Gastrocnemius medialis (tissue), 4 donors: ENCODE data around the gene GRIFIN. TPM values are rescaled to one million over a fixed set of nuclear protein-coding genes. Genes with fewer than 3 reads are reported as not detected.

Source experiments
- ATAC-seq, 2 donors: fragments of 150-250 bp; one replicate each; pipeline ENCODE4 v1.9.1; 2016
- DNase-seq, 2 donors: peaks; one replicate each; pipeline ENCODE4 v3.0.0-alpha.2; 2019
- H3K27ac ChIP-seq, 4 donors: fragments of 200-600 bp; sonication (generic); 1 replicate in 1 of 4; 2 replicates in 3 of 4; pipeline ENCODE4 v1.5.1; 2016 to 2018; ENCODE audit warnings: mild to moderate bottlenecking in 2 of 4, moderate library complexity in 1 of 4
- H3K27me3 ChIP-seq, 3 donors: fragments of 200-600 bp; sonication (generic) in 2 of 3; 1 replicate in 1 of 3; 2 replicates in 2 of 3; pipeline versions ENCODE4 v1.5.1 to v1.6.0; 2016 to 2019; ENCODE audit warnings: mild to moderate bottlenecking in 1 of 3, moderate library complexity in 1 of 3
- H3K36me3 ChIP-seq, 2 donors: fragments of 200-600 bp; sonication (generic) in 1 of 2; one replicate each; pipeline ENCODE4 v1.5.1; 2017 to 2018
- H3K4me1 ChIP-seq, 2 donors: fragments of 200-600 bp; sonication (generic) in 1 of 2; one replicate each; pipeline ENCODE4 v1.5.1; 2016 to 2017; ENCODE audit warnings: mild to moderate bottlenecking in 2 of 2
- H3K4me3 ChIP-seq, 4 donors: fragments of 200-600 bp; sonication (generic) in 3 of 4; 1 replicate in 1 of 4; 2 replicates in 3 of 4; pipeline ENCODE4 v1.5.1; 2016 to 2019; ENCODE audit warnings: mild to moderate bottlenecking in 2 of 4
- H3K9me3 ChIP-seq, 3 donors: fragments of 200-600 bp; sonication (generic) in 2 of 3; 1 replicate in 1 of 3; 2 replicates in 2 of 3; pipeline ENCODE4 v1.5.1; 2016 to 2019
- CTCF ChIP-seq, 5 experiments: fragments of 450-650 bp in 3 of 5; fragments of 200-600 bp in 2 of 5; sonication (generic) in 2 of 5; IDR thresholded peaks in 4 of 5; conservative IDR thresholded peaks in 1 of 5; 1 replicate in 4 of 5; 2 replicates in 1 of 5; pipeline ENCODE4 v1.5.1; 2016 to 2019; ENCODE audit warnings: antibody characterized with exemption in 5 of 5, mild to moderate bottlenecking in 3 of 5, moderate library complexity in 3 of 5
- POLR2A ChIP-seq, 2 donors: fragments of 450-650 bp; IDR thresholded peaks; one replicate each; pipeline ENCODE4 v1.6.1; 2017; ENCODE audit warnings: antibody characterized with exemption in 2 of 2, mild to moderate bottlenecking in 2 of 2, moderate library complexity in 2 of 2
- in situ Hi-C, 4 donors: fragments of 200-750 bp; cut with MboI; loops; one replicate each; pipeline versions ENCODE4 v1.15.0 to v1.8.0; 2017; ENCODE audit warnings: low sequenced_read_pairs in 4 of 4
- intact Hi-C: fragments of 100-400 bp; cut with DNase I; formaldehyde crosslinking; loops from one replicate; pipeline ENCODE4 v1.15.1; 2023; ENCODE audit warnings: low total_unique reads
- total RNA-seq, 4 donors: library from RNA; depleted of rRNA; stranded (reverse); fragments of >200 nt; gene quantifications; one replicate each; pipeline versions ENCODE4 v1.1.0 to v1.2.3, GENCODE V29; 2016

The GRIFIN gene
- total RNA-seq, 4 donors from 2014 or later: not detected

GRCh38 chr7:2500701-2501100 is 24.5 kb upstream of the GRIFIN start:
- H3K27ac ChIP-seq: no peak overlapping the region
- H3K4me1 ChIP-seq: peaks cover 0 to 4% of the 10 kb centered on the region in 2 donors
- H3K4me3 ChIP-seq: no peak overlapping the region
- TF ChIP-seq CTCF (IDR thresholded peaks at IDR 0.05 in 4 of 5, conservative IDR thresholded peaks at IDR 0.05 in 1 of 5) (no peak), POLR2A (IDR thresholded peaks at IDR 0.05) (no peak)
- no peak for DNase-seq
- intact Hi-C loops: no loop called here
- ATAC-seq: no peak
- no peaks in the 10 kb centered on the region for H3K36me3 ChIP-seq
- in situ Hi-C loops: no loop called here
- H3K27me3 ChIP-seq: peaks cover 13 to 19% (median 17%) of the 10 kb centered on the region in 3 donors
- H3K9me3 ChIP-seq: no peaks in the 10 kb centered on the region

DNA sequence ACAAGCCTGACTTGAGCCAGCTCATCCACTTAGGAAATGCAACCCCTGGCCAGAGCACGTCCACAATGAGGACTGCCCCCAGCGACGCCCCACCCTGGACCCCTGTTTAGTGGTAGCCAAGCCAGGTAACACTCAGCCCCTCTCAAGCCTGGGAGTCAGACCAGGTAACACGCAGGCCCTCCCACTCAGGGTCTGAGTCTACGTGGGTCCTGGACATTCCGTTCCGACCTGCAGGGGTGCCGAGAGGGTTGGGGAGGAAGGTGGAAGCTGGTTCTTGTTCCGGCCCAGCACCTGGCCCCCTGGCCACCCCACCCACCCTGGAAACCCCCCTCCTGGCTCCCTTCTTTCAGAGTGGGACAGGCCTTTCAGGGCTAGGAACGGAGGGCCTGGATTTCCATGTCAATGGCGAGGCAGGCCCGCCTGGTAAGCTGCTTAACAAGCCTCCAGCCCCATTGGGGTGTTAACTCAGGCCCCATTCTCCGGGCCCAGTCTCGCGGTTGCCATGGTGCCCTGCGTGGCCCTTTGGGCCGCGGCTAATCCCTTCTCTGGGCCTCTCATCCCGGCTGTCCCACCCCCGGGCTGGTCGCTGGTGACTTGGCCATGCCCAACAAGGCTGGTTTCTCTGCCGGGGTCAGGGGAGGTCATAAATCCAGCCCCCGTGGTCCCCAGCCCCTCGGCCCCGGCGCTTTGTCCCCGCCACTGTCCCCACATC is 23.7 kb upstream of the GRIFIN start:
- H3K27me3 ChIP-seq: peaks cover 13 to 22% (median 21%) of the 10 kb centered on the region in 3 donors
- no peaks in the 10 kb centered on the region for H3K9me3 ChIP-seq
- intact Hi-C loops (no loop called here), in situ Hi-C loops (no loop called here)
- DNase-seq (no peak), ATAC-seq (no peak)
- peaks cover 0 to 4% of the 10 kb centered on the region in 2 donors for H3K4me1 ChIP-seq
- no peak for TF ChIP-seq POLR2A (IDR thresholded peaks at IDR 0.05)
- no peak for TF ChIP-seq CTCF (IDR thresholded peaks at IDR 0.05 in 4 of 5, conservative IDR thresholded peaks at IDR 0.05 in 1 of 5)
- no peak overlapping the region for H3K4me3 ChIP-seq
- H3K27ac ChIP-seq: no peak overlapping the region
- no peaks in the 10 kb centered on the region for H3K36me3 ChIP-seq

DNA sequence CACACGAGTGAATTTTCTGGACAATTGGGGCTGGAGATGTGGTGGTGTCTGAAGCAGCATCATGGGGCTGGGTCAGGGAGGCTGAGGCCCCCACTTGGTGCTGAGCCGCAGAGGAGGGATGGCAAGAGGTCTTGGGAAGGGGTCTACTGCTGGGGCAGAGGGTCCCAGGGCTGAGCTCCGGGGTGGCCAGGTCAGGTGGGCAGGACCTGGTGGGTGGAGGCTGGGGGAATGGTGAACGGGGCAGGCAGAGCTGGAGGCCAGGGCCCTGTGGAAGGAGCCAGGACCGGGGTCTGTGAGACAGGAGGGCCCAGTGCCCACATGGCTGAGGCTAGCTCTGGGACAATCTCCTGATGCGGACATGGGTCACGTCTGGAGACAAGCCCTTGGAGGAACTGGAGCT is 23.0 kb upstream of the GRIFIN start:
- DNase-seq: no peak
- Histone ChIP-seq H3K27ac (no peak overlapping the region), H3K36me3 (no peaks in the 10 kb centered on the region), H3K27me3 (peaks cover 13 to 29% (median 22%) of the 10 kb centered on the region in 3 donors), H3K4me1 (peaks cover 0 to 4% of the 10 kb centered on the region in 2 donors), H3K9me3 (no peaks in the 10 kb centered on the region), H3K4me3 (no peak overlapping the region)
- TF ChIP-seq POLR2A (IDR thresholded peaks at IDR 0.05): no peak
- no peak for TF ChIP-seq CTCF (IDR thresholded peaks at IDR 0.05 in 4 of 5, conservative IDR thresholded peaks at IDR 0.05 in 1 of 5)
- intact Hi-C loops (no loop called here), in situ Hi-C loops (no loop called here)
- ATAC-seq: no peak

DNA sequence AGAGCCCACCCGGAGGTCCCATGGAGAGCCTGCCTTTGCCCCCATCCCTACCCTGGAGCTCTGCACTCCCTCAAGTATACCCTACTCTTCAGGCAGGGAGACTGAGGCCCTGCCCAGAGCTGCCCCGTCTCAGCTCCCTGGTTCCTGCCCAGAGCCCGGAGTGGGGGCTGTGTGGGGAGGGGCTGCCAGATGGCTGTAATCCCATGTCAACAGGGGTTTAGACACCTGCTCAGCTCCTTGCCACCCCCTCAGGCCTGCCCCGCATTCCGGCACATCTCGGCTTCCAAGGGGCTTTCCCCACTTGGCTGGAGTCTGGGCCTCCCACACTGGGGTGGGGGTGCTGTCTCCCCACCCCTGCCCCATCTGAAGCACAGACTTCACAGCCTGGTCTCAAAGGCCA is 22.5 kb upstream of the GRIFIN start:
- no peak overlapping the region for H3K27ac ChIP-seq
- in situ Hi-C loops (no loop called here), intact Hi-C loops (no loop called here)
- no peak for DNase-seq
- peaks cover 0 to 4% of the 10 kb centered on the region in 2 donors for H3K4me1 ChIP-seq
- H3K27me3 ChIP-seq: peaks cover 13 to 29% (median 25%) of the 10 kb centered on the region in 3 donors
- H3K4me3 ChIP-seq: no peak overlapping the region
- H3K9me3 ChIP-seq: no peaks in the 10 kb centered on the region
- TF ChIP-seq POLR2A (IDR thresholded peaks at IDR 0.05) (no peak), CTCF (IDR thresholded peaks at IDR 0.05 in 4 of 5, conservative IDR thresholded peaks at IDR 0.05 in 1 of 5) (no peak)
- H3K36me3 ChIP-seq: no peaks in the 10 kb centered on the region
- ATAC-seq: no peak
